Measurements from ENCODE around the gene PPP4R2.
A peak's percentile ranks its signal among the peaks of the same experiment; 100 is the strongest.
"Not testable (repeated sequence)": the region's sequence is repeated elsewhere in the genome, so short reads cannot be mapped to it uniquely, and the experiment has no call there.

The PPP4R2 gene

GRCh38 chr3:72995337-72995736, 1.3 kb upstream of the PPP4R2 start:
- H3K27me3 ChIP-seq (ENCODE audit: insufficient read depth, poor library complexity, severe bottlenecking) = no peaks in the 10 kb centered on the region
- H3K4me3 ChIP-seq (ENCODE audit: severe bottlenecking) = no peak overlapping the region
- no peak for TF ChIP-seq CTCF (IDR thresholded peaks at IDR 0.05; ENCODE audit: poor library complexity, severe bottlenecking)
- H3K4me1 ChIP-seq (ENCODE audit: insufficient read depth, poor library complexity, severe bottlenecking) = peaks cover 12% of the 10 kb centered on the region
- ATAC-seq (ENCODE audit: low read depth) (no peak), DNase-seq (ENCODE audit: low spot score) (no peak)
- no peaks in the 10 kb centered on the region for H3K9me3 ChIP-seq (ENCODE audit: severe bottlenecking)
- no peak overlapping the region for H3K27ac ChIP-seq (ENCODE audit: poor library complexity, severe bottlenecking)
- H3K36me3 ChIP-seq (ENCODE audit: low read depth) = peaks cover 28% of the 10 kb centered on the region

- Histone ChIP-seq H3K36me3 (ENCODE audit: low read depth) (peaks cover 36% of the 10 kb centered on the region), H3K27ac (ENCODE audit: poor library complexity, severe bottlenecking) (peak overlapping the region; percentile 82), H3K9me3 (ENCODE audit: severe bottlenecking) (no peaks in the 10 kb centered on the region), H3K27me3 (ENCODE audit: insufficient read depth, poor library complexity, severe bottlenecking) (no peaks in the 10 kb centered on the region), H3K4me1 (ENCODE audit: insufficient read depth, poor library complexity, severe bottlenecking) (peaks cover 16% of the 10 kb centered on the region), H3K4me3 (ENCODE audit: severe bottlenecking) (peak overlapping the region; percentile 96)
- no peak for ATAC-seq (ENCODE audit: low read depth)
- no peak for TF ChIP-seq CTCF (IDR thresholded peaks at IDR 0.05; ENCODE audit: poor library complexity, severe bottlenecking)
- no peak for DNase-seq (ENCODE audit: low spot score)
These were observed 514 bp upstream of the PPP4R2 start for GRCh38 chr3:72996121-72996472.

- peak; percentile 67 for TF ChIP-seq CTCF (IDR thresholded peaks at IDR 0.05; ENCODE audit: poor library complexity, severe bottlenecking)
- Histone ChIP-seq H3K4me3 (ENCODE audit: severe bottlenecking) (peak overlapping the region; percentile 96), H3K9me3 (ENCODE audit: severe bottlenecking) (no peaks in the 10 kb centered on the region), H3K4me1 (ENCODE audit: insufficient read depth, poor library complexity, severe bottlenecking) (peaks cover 16% of the 10 kb centered on the region), H3K36me3 (ENCODE audit: low read depth) (peaks cover 48% of the 10 kb centered on the region), H3K27me3 (ENCODE audit: insufficient read depth, poor library complexity, severe bottlenecking) (no peaks in the 10 kb centered on the region), H3K27ac (ENCODE audit: poor library complexity, severe bottlenecking) (peak overlapping the region; percentile 82)
- no peak for DNase-seq (ENCODE audit: low spot score)
- ATAC-seq (ENCODE audit: low read depth) = no peak
These were observed 880 bp downstream of the PPP4R2 start for GRCh38 chr3:72997421-72997961.

GRCh38 chr3:72998466-72998865, 1.9 kb downstream of the PPP4R2 start:
- Histone ChIP-seq H3K9me3 (ENCODE audit: severe bottlenecking) (no peaks in the 10 kb centered on the region), H3K4me1 (ENCODE audit: insufficient read depth, poor library complexity, severe bottlenecking) (peaks cover 16% of the 10 kb centered on the region), H3K27ac (ENCODE audit: poor library complexity, severe bottlenecking) (no peak overlapping the region), H3K36me3 (ENCODE audit: low read depth) (peaks cover 56% of the 10 kb centered on the region), H3K4me3 (ENCODE audit: severe bottlenecking) (peak overlapping the region; percentile 96), H3K27me3 (ENCODE audit: insufficient read depth, poor library complexity, severe bottlenecking) (no peaks in the 10 kb centered on the region)
- DNase-seq (ENCODE audit: low spot score) (no peak), ATAC-seq (ENCODE audit: low read depth) (no peak)
- TF ChIP-seq CTCF (IDR thresholded peaks at IDR 0.05; ENCODE audit: poor library complexity, severe bottlenecking) = no peak

- H3K36me3 ChIP-seq (ENCODE audit: low read depth) = peaks cover 70% of the 10 kb centered on the region
- no peak overlapping the region for H3K4me3 ChIP-seq (ENCODE audit: severe bottlenecking)
These were observed 3.3 kb downstream of the PPP4R2 start for GRCh38 chr3:72999951-73000350.

GRCh38 chr3:73003050-73003449, 6.4 kb downstream of the PPP4R2 start:
- not testable (repeated sequence) for DNase-seq (ENCODE audit: low spot score); H3K4me3 ChIP-seq (ENCODE audit: severe bottlenecking); H3K9me3 ChIP-seq (ENCODE audit: severe bottlenecking); ATAC-seq (ENCODE audit: low read depth); H3K27ac ChIP-seq (ENCODE audit: poor library complexity, severe bottlenecking); H3K27me3 ChIP-seq (ENCODE audit: insufficient read depth, poor library complexity, severe bottlenecking)
- Histone ChIP-seq H3K36me3 (ENCODE audit: low read depth) (peaks cover 90% of the 10 kb centered on the region), H3K4me1 (ENCODE audit: insufficient read depth, poor library complexity, severe bottlenecking) (peaks cover 12% of the 10 kb centered on the region)

More at GRCh38 chr3:72999951-73000350, 3.3 kb downstream of the PPP4R2 start:
- H3K4me1 ChIP-seq (ENCODE audit: insufficient read depth, poor library complexity, severe bottlenecking) = peaks cover 16% of the 10 kb centered on the region
- H3K9me3 ChIP-seq (ENCODE audit: severe bottlenecking) = no peaks in the 10 kb centered on the region
- no peak for TF ChIP-seq CTCF (IDR thresholded peaks at IDR 0.05; ENCODE audit: poor library complexity, severe bottlenecking)
- DNase-seq (ENCODE audit: low spot score) (no peak), ATAC-seq (ENCODE audit: low read depth) (no peak)
- no peak overlapping the region for H3K27ac ChIP-seq (ENCODE audit: poor library complexity, severe bottlenecking)
- no peaks in the 10 kb centered on the region for H3K27me3 ChIP-seq (ENCODE audit: insufficient read depth, poor library complexity, severe bottlenecking)
